Body of pancreas (tissue), 4 donors: Measurements from ENCODE around the gene WLS. TPM values are rescaled to one million over a fixed set of nuclear protein-coding genes. Genes with fewer than 3 reads are reported as not detected.
"Not testable (repeated sequence)": the region's sequence is repeated elsewhere in the genome, so short reads cannot be mapped to it uniquely, and the experiment has no call there.

Experiments used
- ATAC-seq: fragments of 150-250 bp; one replicate; pipeline ENCODE4 v1.9.1; 2016
- DNase-seq, 4 donors: peaks; one replicate each; pipeline ENCODE4 v3.0.0-alpha.2; 2019
- H3K27ac ChIP-seq, 4 donors: fragments of 200-600 bp; sonication (generic); 1 replicate in 3 of 4; 2 replicates in 1 of 4; pipeline versions ENCODE4 v1.5.1 to v1.6.1; 2016 to 2019; ENCODE audit warnings: mild to moderate bottlenecking in 1 of 4, mixed read lengths in 1 of 4, moderate library complexity in 1 of 4
- H3K27me3 ChIP-seq, 2 donors: fragments of 200-600 bp; sonication (generic); one replicate each; pipeline ENCODE4 v1.6.0; 2016; ENCODE audit warnings: mild to moderate bottlenecking in 1 of 2
- H3K36me3 ChIP-seq, 2 donors: fragments of 200-600 bp; sonication (generic); replicated peaks in 1 of 2; 2 replicates each; pipeline ENCODE4 v1.5.1; 2016; ENCODE audit warnings: low read depth in 2 of 2; ENCODE audit not compliant: insufficient read depth in 1 of 2
- H3K4me1 ChIP-seq: fragments of 200-600 bp; sonication (generic); one replicate; pipeline ENCODE4 v1.6.0; 2016
- H3K4me3 ChIP-seq, 2 donors: fragments of 200-600 bp; sonication (generic); 1 replicate in 1 of 2; 2 replicates in 1 of 2; pipeline ENCODE4 v1.5.1; 2016 to 2019
- H3K9me3 ChIP-seq, 3 donors: fragments of 200-600 bp; sonication (generic); 1 replicate in 2 of 3; 2 replicates in 1 of 3; pipeline ENCODE4 v1.5.1; 2016
- POLR2A ChIP-seq, 3 donors: fragments of 450-650 bp; IDR thresholded peaks; one replicate each; pipeline ENCODE4 v1.6.1; 2016; ENCODE audit warnings: antibody characterized with exemption in 3 of 3, mild to moderate bottlenecking in 2 of 3
- WGBS, 2 donors: methylation state at CpG; one replicate each; pipeline ENCODE4 v1.1.5; 2017; 5-methylcytosine and 5-hydroxymethylcytosine counted together
- intact Hi-C: fragments of 100-400 bp; cut with DNase I; formaldehyde crosslinking; loops from one replicate; pipeline ENCODE4 v1.15.1; 2023
- total RNA-seq, 2 donors: library from RNA; depleted of rRNA; stranded (reverse); fragments of >200 nt; gene quantifications; one replicate each; pipeline ENCODE4 v1.1.0, GENCODE V29; 2016
- TF ChIP-seq, protein P1 (sequence below), 7 experiments: fragments of 450-650 bp in 4 of 7; fragments of 200-600 bp in 3 of 7; sonication (generic) in 3 of 7; IDR thresholded peaks; one replicate each; pipeline ENCODE4 v1.5.1; 2016 to 2019; ENCODE audit warnings: antibody characterized with exemption in 7 of 7

WLS gene
- total RNA-seq, 2 donors from 2014 or later, result 39.6 to 73.4 TPM

DNA sequence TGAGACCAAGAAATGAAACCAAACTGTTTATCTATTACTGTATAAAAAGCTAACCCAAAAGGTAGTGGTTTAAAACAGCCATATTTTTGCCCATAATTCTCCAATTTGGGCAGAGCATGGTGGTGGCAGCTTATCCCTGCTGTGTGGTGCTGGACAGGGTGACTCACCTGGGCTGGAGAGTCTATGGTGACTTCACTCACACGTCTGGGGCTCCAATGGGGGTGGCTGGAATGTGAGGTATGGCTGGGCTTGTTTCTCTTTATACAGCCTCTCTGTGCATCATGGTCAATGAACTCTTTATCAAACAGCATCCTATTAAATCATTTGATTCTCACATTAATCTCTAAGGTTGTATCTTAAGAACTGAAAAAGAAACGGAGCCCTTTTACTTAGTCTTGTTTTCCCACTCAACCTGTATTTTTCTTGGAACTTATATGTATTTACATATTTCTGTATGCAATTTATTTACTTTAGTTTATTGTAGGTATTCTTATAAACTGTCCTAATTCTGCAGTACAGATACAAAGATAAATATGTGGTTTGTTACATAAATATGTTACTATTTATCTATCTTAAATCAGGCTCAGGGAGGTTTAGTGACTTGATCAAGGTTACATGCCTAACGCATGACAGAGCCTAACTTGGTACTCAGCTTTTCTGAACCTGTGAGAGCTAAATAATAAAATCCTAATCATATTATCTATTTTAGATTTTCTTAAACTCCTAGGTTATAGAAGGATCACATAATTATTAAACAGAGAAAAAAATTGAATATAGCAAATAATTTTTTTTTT is 37.5 kb upstream of the WLS start:
- WGBS, 2 donors, result 45 to 66% methylated on average over 3 of the region's 3 CpGs

DNA sequence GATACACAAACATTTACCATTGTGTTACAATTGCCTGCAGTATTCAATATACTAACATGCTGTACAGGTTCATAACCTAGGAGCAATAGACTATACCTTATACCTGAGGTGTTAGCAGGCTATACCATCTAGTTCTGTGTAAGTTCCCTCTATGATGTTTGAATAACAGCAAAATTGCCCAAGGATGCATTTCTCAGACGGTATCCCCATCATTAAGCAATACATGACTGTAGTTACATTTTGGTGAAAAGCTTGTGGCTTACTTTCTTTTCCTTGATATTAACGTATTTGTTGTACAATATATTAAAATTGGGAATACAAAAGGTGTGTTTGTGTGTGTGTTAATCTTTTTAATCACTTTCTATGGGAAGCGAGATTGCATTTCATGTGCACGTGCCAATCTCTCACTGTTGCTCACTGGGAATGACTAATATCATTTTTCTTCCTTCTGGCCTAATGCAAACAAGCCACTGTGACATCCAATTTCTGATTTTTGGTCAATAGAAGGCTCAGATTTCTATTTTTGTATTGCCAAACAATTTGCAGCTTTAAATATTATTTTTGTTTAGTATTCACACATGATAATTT is 36.7 kb upstream of the WLS start:
- Histone ChIP-seq H3K4me1 (no peaks in the 10 kb centered on the region), H3K27ac (no peak overlapping the region), H3K36me3 (no peaks in the 10 kb centered on the region), H3K4me3 (no peak overlapping the region), H3K27me3 (no peaks in the 10 kb centered on the region), H3K9me3 (no peaks in the 10 kb centered on the region)
- no peak for ATAC-seq
- no peak for DNase-seq
- TF ChIP-seq, protein P1, sequence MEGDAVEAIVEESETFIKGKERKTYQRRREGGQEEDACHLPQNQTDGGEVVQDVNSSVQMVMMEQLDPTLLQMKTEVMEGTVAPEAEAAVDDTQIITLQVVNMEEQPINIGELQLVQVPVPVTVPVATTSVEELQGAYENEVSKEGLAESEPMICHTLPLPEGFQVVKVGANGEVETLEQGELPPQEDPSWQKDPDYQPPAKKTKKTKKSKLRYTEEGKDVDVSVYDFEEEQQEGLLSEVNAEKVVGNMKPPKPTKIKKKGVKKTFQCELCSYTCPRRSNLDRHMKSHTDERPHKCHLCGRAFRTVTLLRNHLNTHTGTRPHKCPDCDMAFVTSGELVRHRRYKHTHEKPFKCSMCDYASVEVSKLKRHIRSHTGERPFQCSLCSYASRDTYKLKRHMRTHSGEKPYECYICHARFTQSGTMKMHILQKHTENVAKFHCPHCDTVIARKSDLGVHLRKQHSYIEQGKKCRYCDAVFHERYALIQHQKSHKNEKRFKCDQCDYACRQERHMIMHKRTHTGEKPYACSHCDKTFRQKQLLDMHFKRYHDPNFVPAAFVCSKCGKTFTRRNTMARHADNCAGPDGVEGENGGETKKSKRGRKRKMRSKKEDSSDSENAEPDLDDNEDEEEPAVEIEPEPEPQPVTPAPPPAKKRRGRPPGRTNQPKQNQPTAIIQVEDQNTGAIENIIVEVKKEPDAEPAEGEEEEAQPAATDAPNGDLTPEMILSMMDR (IDR thresholded peaks at IDR 0.05), result no peak
- no peak for TF ChIP-seq POLR2A (IDR thresholded peaks at IDR 0.05)
- WGBS, 2 donors, result 59 to 67% methylated on average over 4 of the region's 4 CpGs
- intact Hi-C loops, result no loop called here

More for the DNA sequence above, 37.5 kb upstream of the WLS start:
- Histone ChIP-seq H3K27me3 (no peaks in the 10 kb centered on the region), H3K27ac (no peak overlapping the region), H3K4me1 (no peaks in the 10 kb centered on the region), H3K4me3 (no peak overlapping the region), H3K9me3 (no peaks in the 10 kb centered on the region), H3K36me3 (no peaks in the 10 kb centered on the region)
- ATAC-seq (no peak), DNase-seq (no peak)
- intact Hi-C loops, result no loop called here
- TF ChIP-seq, protein P1 (IDR thresholded peaks at IDR 0.05), result no peak
- no peak for TF ChIP-seq POLR2A (IDR thresholded peaks at IDR 0.05)

DNA sequence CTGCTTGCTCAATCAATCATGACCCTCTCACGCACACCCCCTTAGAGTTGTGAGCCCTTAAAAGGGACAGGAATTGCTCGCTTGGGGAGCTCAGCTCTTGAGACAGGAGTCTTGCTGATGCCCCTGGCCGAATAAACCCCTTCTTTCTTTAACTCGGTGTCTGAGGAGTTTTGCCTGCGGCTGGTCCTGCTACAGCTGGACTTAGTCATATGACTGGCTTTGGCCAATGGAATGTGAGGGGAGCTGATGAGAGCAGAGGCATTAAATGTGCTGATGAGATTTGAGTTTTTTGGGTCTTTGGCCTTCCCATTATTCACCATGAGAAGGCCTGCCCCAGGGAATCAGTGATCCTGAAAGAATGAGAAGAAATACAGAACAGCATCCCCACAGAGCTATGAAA is 24.5 kb upstream of the WLS start:
- H3K27me3 ChIP-seq, H3K36me3 ChIP-seq, H3K9me3 ChIP-seq, ATAC-seq, H3K4me3 ChIP-seq, intact Hi-C loops, H3K4me1 ChIP-seq, H3K27ac ChIP-seq, DNase-seq: not testable (repeated sequence)
- WGBS, 2 donors, result 91% methylated on average over 5 of the region's 5 CpGs

DNA sequence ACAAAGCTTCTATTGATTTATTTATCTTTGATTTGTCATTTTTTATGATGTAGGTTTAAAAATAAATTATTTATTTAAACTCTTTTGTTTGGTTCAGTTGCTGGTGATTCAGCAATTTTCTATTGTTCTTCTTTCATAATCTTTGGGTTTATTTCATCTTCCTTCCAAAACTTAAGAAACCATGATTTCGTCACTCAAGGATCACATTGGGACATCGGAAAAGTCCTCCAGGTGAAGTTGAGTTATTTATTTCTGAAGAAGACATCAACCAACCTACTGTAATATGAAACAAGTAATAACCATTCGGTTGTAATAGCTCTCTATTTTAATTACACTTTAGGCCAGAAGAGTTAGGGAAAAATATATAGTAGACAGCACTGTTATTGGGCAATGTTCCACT is 23.0 kb upstream of the WLS start:
- ATAC-seq (no peak), DNase-seq (no peak)
- H3K27me3 ChIP-seq, result no peaks in the 10 kb centered on the region
- H3K4me1 ChIP-seq, result peaks cover 6% of the 10 kb centered on the region
- no peaks in the 10 kb centered on the region for H3K9me3 ChIP-seq
- no peaks in the 10 kb centered on the region for H3K36me3 ChIP-seq
- no peak for TF ChIP-seq POLR2A (IDR thresholded peaks at IDR 0.05)
- TF ChIP-seq, protein P1 (IDR thresholded peaks at IDR 0.05), result no peak
- intact Hi-C loops, result no loop called here
- 60 to 84% methylated on average over 3 of the region's 3 CpGs for WGBS, 2 donors
- H3K27ac ChIP-seq, result no peak overlapping the region
- no peak overlapping the region for H3K4me3 ChIP-seq

DNA sequence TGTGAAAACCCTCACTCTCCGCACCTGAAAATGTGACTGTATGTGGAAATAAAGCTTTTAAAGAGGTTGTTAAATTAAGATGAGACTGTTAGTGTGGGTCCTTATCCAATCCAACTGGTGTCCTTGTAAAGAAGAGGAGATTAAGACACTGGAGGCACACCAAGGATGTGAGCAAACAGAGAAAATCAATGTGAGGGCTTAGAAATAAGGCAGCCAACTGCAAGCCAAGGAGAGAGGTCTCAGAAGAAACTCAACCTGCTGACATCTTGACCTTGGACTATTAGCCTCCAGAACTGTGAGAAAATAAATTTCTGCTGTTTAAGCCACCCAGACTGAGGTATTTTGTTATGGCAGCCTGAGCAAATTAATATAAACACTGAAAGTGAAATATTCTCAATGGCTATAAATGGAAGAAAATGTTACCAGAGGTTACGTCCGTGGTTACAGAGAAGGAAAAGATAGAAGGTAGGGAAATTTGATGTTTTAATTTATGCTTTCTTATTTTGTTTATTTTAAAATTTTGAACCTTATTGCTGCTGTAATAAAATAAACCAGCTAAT is 22.4 kb upstream of the WLS start:
- H3K9me3 ChIP-seq, result no peaks in the 10 kb centered on the region
- H3K27ac ChIP-seq, result no peak overlapping the region
- no peaks in the 10 kb centered on the region for H3K36me3 ChIP-seq
- H3K4me1 ChIP-seq, result peaks cover 6% of the 10 kb centered on the region
- no peak for DNase-seq
- ATAC-seq, result no peak
- H3K27me3 ChIP-seq, result no peaks in the 10 kb centered on the region
- H3K4me3 ChIP-seq, result no peak overlapping the region
- TF ChIP-seq, protein P1 (IDR thresholded peaks at IDR 0.05), result no peak
- no peak for TF ChIP-seq POLR2A (IDR thresholded peaks at IDR 0.05)
- intact Hi-C loops, result no loop called here
- 38 to 46% methylated on average over 3 of the region's 3 CpGs for WGBS, 2 donors
